ENCODE results near the gene RAET1E.
"Not testable (repeated sequence)": the region's sequence is repeated elsewhere in the genome, so short reads cannot be mapped to it uniquely, and the experiment has no call there.

The RAET1E gene

DNA sequence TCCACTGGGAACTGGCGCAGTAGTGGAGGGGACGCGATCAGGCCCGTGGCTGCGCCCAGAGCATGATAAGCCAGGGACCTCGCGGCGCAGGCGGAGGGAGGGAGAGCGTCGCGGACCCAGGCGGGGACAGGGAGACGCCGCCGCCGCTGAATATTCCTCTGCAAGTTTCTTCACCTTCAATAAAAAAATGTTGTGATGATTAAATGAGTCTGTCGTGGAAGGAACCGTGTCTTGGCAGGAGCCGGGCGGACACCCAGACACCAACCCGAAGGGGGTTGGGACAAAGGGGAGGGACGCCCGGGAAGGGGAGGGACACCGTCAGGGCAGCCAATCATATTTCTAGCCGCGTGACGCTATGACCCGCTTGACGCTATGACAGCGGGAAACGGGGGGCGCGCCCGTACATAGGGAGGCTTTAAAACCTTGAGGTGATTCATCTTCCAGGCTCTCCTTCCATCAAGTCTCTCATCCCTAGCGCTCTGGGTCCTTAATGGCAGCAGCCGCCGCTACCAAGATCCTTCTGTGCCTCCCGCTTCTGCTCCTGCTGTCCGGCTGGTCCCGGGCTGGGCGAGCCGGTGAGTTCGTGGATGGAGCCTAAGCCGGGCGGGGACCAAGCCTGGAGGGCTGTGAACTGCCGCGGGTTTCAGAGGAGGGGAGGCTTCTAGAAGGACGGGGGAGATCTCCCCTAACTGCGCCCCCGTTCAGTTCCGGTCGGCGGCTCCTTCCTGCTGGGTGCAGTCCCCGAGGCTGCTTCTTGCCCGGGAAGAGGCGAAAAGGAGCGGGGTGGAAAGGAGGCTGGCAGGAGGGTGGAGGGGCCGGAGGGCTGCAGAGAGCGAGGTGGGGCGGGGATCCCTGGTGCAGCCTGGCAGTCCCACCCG lies 43.9 kb upstream of the RAET1E start, which contains the start of gene ULBP2:
Gene ULBP2, plus strand, starts transcription at position 432 of the 878 bp plus-strand sequence. Its CDS starts 59 bp downstream, at position 491.
- WGBS (ENCODE audit: insufficient coverage): 0% methylated on average over 34 of the region's 62 CpGs
- CTCF ChIA-PET: interaction anchor here (0.8 to 1.3 kb wide), 2 partner anchors 12 to 15 kb away, joined by 3 read pairs; no protein-coding TSS in a partner anchor
- Histone ChIP-seq H3K4me3 (ENCODE audit: control insufficient read depth in 1 of 7, extremely low read depth in 1 of 7, insufficient read depth in 4 of 7, low read depth in 2 of 7, low read length in 6 of 7) (peak within 1 kb of the TSS; percentile 30 to 77 (median 59)), H3K4me1 (ENCODE audit: control extremely low read depth in 1 of 4, control insufficient read depth in 4 of 4, insufficient read depth in 4 of 4, low read length in 3 of 4) (peaks cover 0 to 30% (median 22%) of the 10 kb centered on the region in 4 experiments), H3K9me3 (ENCODE audit: control extremely low read depth in 1 of 5, control insufficient read depth in 4 of 5, insufficient read depth in 2 of 5, low read depth in 1 of 5, low read length in 4 of 5) (no peaks in the 10 kb centered on the region), H3K27ac (ENCODE audit: insufficient read depth in 1 of 2, low read depth in 1 of 2, low read length in 2 of 2, poor library complexity in 1 of 2, severe bottlenecking in 2 of 2) (no peak within 1 kb of the TSS), H3K27me3 (replicated peaks in 2 of 5; ENCODE audit: control insufficient read depth in 4 of 5, insufficient read depth in 5 of 5, low read length in 4 of 5) (peaks cover 24 to 71% (median 30%) of the 10 kb centered on the region in 5 experiments), H3K36me3 (ENCODE audit: control insufficient read depth in 4 of 4, insufficient read depth in 4 of 4, low read length in 3 of 4) (no peaks in the 10 kb centered on the region)
- peak; percentile 95 to 98 (median 97) for DNase-seq
- POLR2A ChIA-PET: no interaction called here

DNA sequence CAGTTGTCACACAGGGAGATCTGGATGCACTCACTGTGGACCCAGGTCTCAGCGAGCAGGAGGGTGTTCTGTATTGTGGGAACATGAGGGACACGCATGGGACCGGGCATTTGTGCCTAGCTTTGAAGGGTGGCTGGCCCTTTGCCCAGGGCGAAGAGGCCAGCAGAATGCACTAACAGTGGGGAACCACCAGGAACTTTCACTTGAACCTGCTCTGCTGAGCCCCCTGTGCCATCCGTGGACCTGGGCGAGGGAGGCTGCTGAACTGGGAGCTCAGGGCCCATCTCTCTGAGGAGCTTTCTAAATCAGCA lies 42.7 kb upstream of the RAET1E start:
- Histone ChIP-seq H3K4me1 (ENCODE audit: control extremely low read depth in 1 of 4, control insufficient read depth in 4 of 4, insufficient read depth in 4 of 4, low read length in 3 of 4) (peaks cover 0 to 30% (median 22%) of the 10 kb centered on the region in 4 experiments), H3K9me3 (ENCODE audit: control extremely low read depth in 1 of 5, control insufficient read depth in 4 of 5, insufficient read depth in 2 of 5, low read depth in 1 of 5, low read length in 4 of 5) (no peaks in the 10 kb centered on the region), H3K36me3 (ENCODE audit: control insufficient read depth in 4 of 4, insufficient read depth in 4 of 4, low read length in 3 of 4) (no peaks in the 10 kb centered on the region), H3K27me3 (replicated peaks in 2 of 5; ENCODE audit: control insufficient read depth in 4 of 5, insufficient read depth in 5 of 5, low read length in 4 of 5) (peaks cover 30 to 77% (median 39%) of the 10 kb centered on the region in 5 experiments), H3K27ac (ENCODE audit: insufficient read depth in 1 of 2, low read depth in 1 of 2, low read length in 2 of 2, poor library complexity in 1 of 2, severe bottlenecking in 2 of 2) (no peak overlapping the region), H3K4me3 (ENCODE audit: control insufficient read depth in 1 of 7, extremely low read depth in 1 of 7, insufficient read depth in 4 of 7, low read depth in 2 of 7, low read length in 6 of 7) (no peak overlapping the region)
- CTCF ChIA-PET: interaction anchor here (0.6 to 1.7 kb wide), 6 partner anchors 13 to 130 kb away, joined by 3 to 5 read pairs (median 4); no protein-coding TSS in a partner anchor
- WGBS (ENCODE audit: insufficient coverage): 12% methylated on average over 6 of the region's 6 CpGs
- peak in 1 of 3 donors; percentile 10 for DNase-seq
- POLR2A ChIA-PET: no interaction called here

GRCh38 chr6:149939909-149940671 lies 42.2 kb upstream of the RAET1E start:
- Histone ChIP-seq H3K4me1 (ENCODE audit: control extremely low read depth in 1 of 4, control insufficient read depth in 4 of 4, insufficient read depth in 4 of 4, low read length in 3 of 4) (peaks cover 0 to 30% (median 22%) of the 10 kb centered on the region in 4 experiments), H3K36me3 (ENCODE audit: control insufficient read depth in 4 of 4, insufficient read depth in 4 of 4, low read length in 3 of 4) (no peaks in the 10 kb centered on the region), H3K27me3 (replicated peaks in 2 of 5; ENCODE audit: control insufficient read depth in 4 of 5, insufficient read depth in 5 of 5, low read length in 4 of 5) (peaks cover 30 to 80% (median 44%) of the 10 kb centered on the region in 5 experiments), H3K9me3 (ENCODE audit: control extremely low read depth in 1 of 5, control insufficient read depth in 4 of 5, insufficient read depth in 2 of 5, low read depth in 1 of 5, low read length in 4 of 5) (no peaks in the 10 kb centered on the region), H3K27ac (ENCODE audit: insufficient read depth in 1 of 2, low read depth in 1 of 2, low read length in 2 of 2, poor library complexity in 1 of 2, severe bottlenecking in 2 of 2) (no peak overlapping the region), H3K4me3 (ENCODE audit: control insufficient read depth in 1 of 7, extremely low read depth in 1 of 7, insufficient read depth in 4 of 7, low read depth in 2 of 7, low read length in 6 of 7) (no peak overlapping the region)
- ChIA-PET CTCF (interaction anchor here (0.6 to 1.7 kb wide), 5 partner anchors 17 to 131 kb away, joined by 3 to 5 read pairs (median 4); no protein-coding TSS in a partner anchor), POLR2A (no interaction called here)
- DNase-seq: no peak
- WGBS (ENCODE audit: insufficient coverage): 13% methylated on average over 3 of the region's 6 CpGs

DNA sequence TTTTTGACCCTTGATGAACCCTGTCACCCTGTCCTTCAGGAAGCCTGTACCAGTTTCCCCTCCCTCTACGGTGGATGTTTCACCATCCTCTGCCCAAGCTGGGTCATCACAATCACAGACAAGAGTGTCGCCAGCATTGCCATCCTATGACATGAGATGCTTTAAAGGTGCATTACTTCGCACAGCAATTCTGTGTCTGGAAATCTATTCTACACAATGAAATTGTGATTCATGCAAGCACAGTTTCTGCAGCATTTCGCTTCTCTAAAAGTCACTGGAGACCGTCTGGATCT lies 41.4 kb upstream of the RAET1E start:
- CTCF ChIA-PET: interaction anchor here (0.9 to 1.4 kb wide), 3 partner anchors 10 to 87 kb away, joined by 3 read pairs; no protein-coding TSS in a partner anchor
- Histone ChIP-seq H3K27ac (ENCODE audit: insufficient read depth in 1 of 2, low read depth in 1 of 2, low read length in 2 of 2, poor library complexity in 1 of 2, severe bottlenecking in 2 of 2) (no peak overlapping the region), H3K9me3 (ENCODE audit: control extremely low read depth in 1 of 5, control insufficient read depth in 4 of 5, insufficient read depth in 2 of 5, low read depth in 1 of 5, low read length in 4 of 5) (no peaks in the 10 kb centered on the region), H3K27me3 (replicated peaks in 2 of 5; ENCODE audit: control insufficient read depth in 4 of 5, insufficient read depth in 5 of 5, low read length in 4 of 5) (peaks cover 33 to 88% (median 51%) of the 10 kb centered on the region in 5 experiments), H3K36me3 (ENCODE audit: control insufficient read depth in 4 of 4, insufficient read depth in 4 of 4, low read length in 3 of 4) (no peaks in the 10 kb centered on the region), H3K4me1 (ENCODE audit: control extremely low read depth in 1 of 4, control insufficient read depth in 4 of 4, insufficient read depth in 4 of 4, low read length in 3 of 4) (peaks cover 0 to 30% (median 22%) of the 10 kb centered on the region in 4 experiments), H3K4me3 (ENCODE audit: control insufficient read depth in 1 of 7, extremely low read depth in 1 of 7, insufficient read depth in 4 of 7, low read depth in 2 of 7, low read length in 6 of 7) (no peak overlapping the region)
- WGBS (ENCODE audit: insufficient coverage): 24% methylated on average over 5 of the region's 5 CpGs
- peak in 1 of 3 donors; percentile 16 for DNase-seq
- POLR2A ChIA-PET: no interaction called here

- POLR2A ChIA-PET: no interaction called here
- Histone ChIP-seq H3K4me1 (ENCODE audit: control extremely low read depth in 1 of 4, control insufficient read depth in 4 of 4, insufficient read depth in 4 of 4, low read length in 3 of 4) (peaks cover 0 to 30% (median 22%) of the 10 kb centered on the region in 4 experiments), H3K27me3 (replicated peaks in 2 of 5; ENCODE audit: control insufficient read depth in 4 of 5, insufficient read depth in 5 of 5, low read length in 4 of 5) (peaks cover 33 to 93% (median 52%) of the 10 kb centered on the region in 5 experiments), H3K36me3 (ENCODE audit: control insufficient read depth in 4 of 4, insufficient read depth in 4 of 4, low read length in 3 of 4) (no peaks in the 10 kb centered on the region), H3K27ac (ENCODE audit: insufficient read depth in 1 of 2, low read depth in 1 of 2, low read length in 2 of 2, poor library complexity in 1 of 2, severe bottlenecking in 2 of 2) (no peak overlapping the region), H3K4me3 (ENCODE audit: control insufficient read depth in 1 of 7, extremely low read depth in 1 of 7, insufficient read depth in 4 of 7, low read depth in 2 of 7, low read length in 6 of 7) (peak overlapping the region; percentile 15 to 63 (median 44)), H3K9me3 (ENCODE audit: control extremely low read depth in 1 of 5, control insufficient read depth in 4 of 5, insufficient read depth in 2 of 5, low read depth in 1 of 5, low read length in 4 of 5) (no peaks in the 10 kb centered on the region)
- CTCF ChIA-PET: interaction anchor here (0.6 to 1.4 kb wide), 4 partner anchors 9 to 86 kb away, joined by 3 read pairs; no protein-coding TSS in a partner anchor
- 2% methylated on average over 50 of the region's 58 CpGs for WGBS (ENCODE audit: insufficient coverage)
- peak in 2 of 3 donors; percentile 68 to 73 for DNase-seq
Observed at GRCh38 chr6:149938571-149939355, 40.9 kb upstream of the RAET1E start.

GRCh38 chr6:149938013-149938570 lies 40.2 kb upstream of the RAET1E start:
- H3K27ac ChIP-seq (ENCODE audit: insufficient read depth in 1 of 2, low read depth in 1 of 2, low read length in 2 of 2, poor library complexity in 1 of 2, severe bottlenecking in 2 of 2); POLR2A ChIA-PET; DNase-seq; H3K9me3 ChIP-seq (ENCODE audit: control extremely low read depth in 1 of 5, control insufficient read depth in 4 of 5, insufficient read depth in 2 of 5, low read depth in 1 of 5, low read length in 4 of 5); H3K36me3 ChIP-seq (ENCODE audit: control insufficient read depth in 4 of 4, insufficient read depth in 4 of 4, low read length in 3 of 4); CTCF ChIA-PET: not testable (repeated sequence)
- 4% methylated on average over 13 of the region's 20 CpGs for WGBS (ENCODE audit: insufficient coverage)
- H3K4me1 ChIP-seq (ENCODE audit: control extremely low read depth in 1 of 4, control insufficient read depth in 4 of 4, insufficient read depth in 4 of 4, low read length in 3 of 4): peaks cover 0 to 30% (median 22%) of the 10 kb centered on the region in 4 experiments
- H3K4me3 ChIP-seq (ENCODE audit: control insufficient read depth in 1 of 7, extremely low read depth in 1 of 7, insufficient read depth in 4 of 7, low read depth in 2 of 7, low read length in 6 of 7): peak overlapping the region in 4 of 7 experiments; percentile 19 to 63 (median 50)
- H3K27me3 ChIP-seq (replicated peaks in 2 of 5; ENCODE audit: control insufficient read depth in 4 of 5, insufficient read depth in 5 of 5, low read length in 4 of 5): peaks cover 33 to 96% (median 57%) of the 10 kb centered on the region in 5 experiments

Measured in common myeloid progenitor, CD34-positive (primary cell).